ENCODE data around the gene TCP11L1. TPM values are rescaled to one million over a fixed set of nuclear protein-coding genes. Genes with fewer than 3 reads are reported as not detected.

The TCP11L1 gene
- total RNA-seq = 51.6 and 60.8 TPM in 2 replicates

DNA sequence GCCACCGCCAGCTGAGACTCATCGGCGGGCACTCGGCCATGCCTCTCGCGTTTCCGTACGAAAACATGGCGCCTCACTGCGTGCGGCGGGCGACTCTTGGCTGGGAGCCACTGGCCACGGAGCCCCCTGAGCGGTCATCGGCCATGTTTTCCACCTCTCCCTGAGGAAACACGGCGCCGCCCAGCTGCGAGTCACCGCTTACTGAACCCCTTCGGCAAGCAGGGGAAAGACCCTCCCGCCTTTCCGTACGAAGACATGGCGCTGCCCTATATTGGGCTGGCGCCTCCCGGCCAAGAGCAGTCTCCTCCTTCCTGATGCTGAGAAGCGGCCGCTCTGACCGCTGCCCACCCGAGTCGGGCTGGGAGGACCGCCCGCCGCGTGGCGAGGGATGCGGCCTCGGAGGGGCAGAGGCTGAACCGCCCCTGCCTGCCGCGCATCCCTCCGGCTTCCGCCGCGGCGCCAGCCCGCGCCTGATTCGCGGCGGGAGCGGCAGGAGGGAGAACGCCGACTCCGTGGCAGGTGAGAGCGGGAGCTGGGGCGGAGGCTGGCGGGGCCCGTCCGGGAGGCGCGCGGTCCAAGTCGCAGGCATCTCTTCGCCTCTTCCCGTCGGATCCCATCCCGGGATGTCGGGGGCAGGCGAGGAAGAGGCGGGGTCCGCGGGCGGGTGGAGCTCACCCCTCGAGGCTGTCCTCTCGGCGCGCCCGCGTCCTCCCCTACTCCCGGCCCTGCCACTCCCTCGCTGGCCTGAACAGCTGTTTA lies at the start of gene TCP11L1:
TSS of gene TCP11L1 (plus strand) at position 299 of the 759 bp plus-strand sequence. CDS start 4,202 bp downstream, outside the sequence.

DNA sequence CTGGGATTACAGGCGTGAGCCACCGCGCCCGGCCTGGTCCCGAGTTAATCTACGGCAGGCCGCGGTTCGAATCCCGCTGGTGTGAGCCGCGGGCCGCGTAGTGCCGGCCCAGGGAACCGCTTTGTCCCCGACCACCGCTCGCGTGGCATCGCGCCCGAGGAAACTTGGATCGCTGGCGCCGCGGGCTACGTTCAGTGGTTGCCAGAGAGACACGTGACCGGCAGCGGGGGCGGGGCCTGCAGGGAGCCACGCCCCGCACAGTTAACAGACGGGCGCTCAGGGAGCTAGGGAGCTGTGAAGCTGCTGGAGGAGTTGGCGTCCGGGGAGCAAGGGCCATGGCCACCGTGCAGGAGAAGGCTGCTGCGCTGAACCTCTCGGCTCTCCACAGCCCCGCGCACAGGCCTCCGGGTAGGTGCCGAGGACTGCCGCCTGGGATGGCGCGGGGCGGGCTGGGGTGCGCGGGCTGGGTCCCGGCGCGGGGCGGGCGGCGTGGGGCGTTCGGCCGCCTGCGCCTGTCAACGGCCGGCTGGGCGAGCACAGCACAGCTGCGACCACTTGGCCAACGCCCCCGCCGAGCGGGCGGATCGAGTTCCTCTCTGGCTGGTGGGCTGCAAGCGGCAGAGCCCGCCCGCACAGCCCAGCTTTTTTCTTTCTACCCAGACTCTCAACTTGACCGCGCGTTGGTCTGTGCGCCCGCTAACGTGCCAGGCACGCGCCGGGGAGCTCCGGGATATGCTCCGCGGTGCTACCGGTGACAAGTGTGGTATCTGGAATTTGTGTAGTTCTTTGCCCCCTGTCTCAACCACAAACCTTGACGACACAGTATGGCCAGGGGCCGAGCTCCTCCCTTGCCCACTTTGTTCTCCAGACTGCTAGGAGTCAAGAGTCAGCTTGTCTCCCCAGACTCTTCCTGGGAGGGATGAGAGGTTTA lies 23.5 kb upstream of the TCP11L1 start, which contains the start of gene DEPDC7:
TSS of gene DEPDC7 (plus strand) at position 258 of the 931 bp plus-strand sequence. CDS start at position 336, 78 bp downstream.

Small RNAs within 50 kb of the gene (small RNA-seq; reads per million reads assigned to genes)
- not detected for gene RF00019

Other genes starting within 250 kb of the TCP11L1 start
- not detected in 2 replicates for gene CCDC73, start 244.9 kb upstream of the TCP11L1 start, total RNA-seq
- gene PRRG4, start 209.6 kb upstream of the TCP11L1 start, total RNA-seq = 0.24 and 0.65 TPM in 2 replicates
- gene QSER1, start 146.8 kb upstream of the TCP11L1 start, total RNA-seq = 17.6 and 30.3 TPM in 2 replicates
- 10.8 and 12.2 TPM in 2 replicates for gene DEPDC7, start 23.7 kb upstream of the TCP11L1 start, total RNA-seq
- gene CSTF3, start 121.9 kb downstream of the TCP11L1 start, total RNA-seq = 18.8 and 21.1 TPM in 2 replicates
- gene HIPK3, start 217.8 kb downstream of the TCP11L1 start, total RNA-seq = 221 and 268 TPM in 2 replicates